GM18505 (cell line): ENCODE data around the gene FOXP2.
"Not testable (repeated sequence)": the region's sequence is repeated elsewhere in the genome, so short reads cannot be mapped to it uniquely, and the experiment has no call there.

ENCODE experiments used
- ATAC-seq: cut with Tn5 transposase; IDR thresholded peaks from one replicate; pipeline ENCODE4 v1.9.1; 2021; ENCODE audit not compliant: unreplicated experiment
- POLR2A ChIP-seq: IDR thresholded peaks from 4 replicates; pipeline ENCODE4 v1.6.1; 2011; ENCODE audit warnings: borderline replicate concordance; ENCODE audit not compliant: insufficient read depth, insufficient read length; ENCODE audit errors: extremely low read depth

FOXP2 gene

GRCh38 chr7:114414156-114415063 is at the start of gene FOXP2:
TSS of gene FOXP2 (plus strand) at chr7:114414815. CDS start at chr7:114426512, 11,697 bp downstream.
- no peak for TF ChIP-seq POLR2A
- ATAC-seq = no peak

DNA sequence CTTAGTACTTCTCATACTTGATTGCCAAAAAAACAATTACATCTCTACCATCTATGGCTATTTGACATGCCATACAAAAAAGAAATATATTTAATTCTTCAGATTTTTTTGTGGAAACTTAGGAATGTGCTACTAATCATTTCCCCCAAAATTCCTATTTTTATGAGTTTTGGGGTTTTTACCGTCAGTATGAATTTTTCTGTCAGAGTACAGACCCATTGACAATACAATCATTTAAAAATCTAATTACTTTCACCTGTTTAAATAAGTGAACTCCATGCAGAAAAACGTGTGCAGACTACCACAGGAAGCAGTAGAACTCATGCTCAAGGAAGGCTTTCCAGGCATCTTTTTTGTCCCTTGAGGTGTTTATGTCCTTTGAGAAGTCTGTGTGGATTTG is 48.8 kb upstream of the FOXP2 start:
- ATAC-seq = no peak
- no peak for TF ChIP-seq POLR2A

- no peak for ATAC-seq
- no peak for TF ChIP-seq POLR2A
Observed at GRCh38 chr7:114368492-114368891, 46.1 kb upstream of the FOXP2 start.

GRCh38 chr7:114369294-114369693 is 45.3 kb upstream of the FOXP2 start:
- no peak for TF ChIP-seq POLR2A

DNA sequence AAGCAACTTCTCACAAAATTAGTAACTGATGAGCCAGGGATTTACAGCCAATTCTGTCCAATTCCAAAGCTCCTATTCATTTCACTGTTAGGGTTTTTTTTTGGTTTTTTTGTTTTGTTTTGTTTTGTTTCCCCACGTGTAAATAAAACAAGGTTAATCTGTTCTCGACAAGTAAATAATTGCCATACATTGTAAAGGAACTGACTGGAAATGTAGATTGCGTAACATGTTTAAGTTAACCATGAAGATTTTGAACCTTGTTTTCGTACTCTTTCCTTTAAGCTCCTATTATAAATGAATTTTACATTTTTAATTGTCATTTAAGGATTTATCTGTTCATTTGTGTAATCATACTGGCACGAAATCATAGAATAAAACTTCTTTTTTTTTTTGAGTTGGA is 42.0 kb upstream of the FOXP2 start:
- ATAC-seq = no peak
- no peak for TF ChIP-seq POLR2A

More at GRCh38 chr7:114369294-114369693, 45.3 kb upstream of the FOXP2 start:
- no peak for ATAC-seq

- no peak for TF ChIP-seq POLR2A
- no peak for ATAC-seq
Observed at GRCh38 chr7:114375907-114376306, 38.7 kb upstream of the FOXP2 start.

- ATAC-seq = not testable (repeated sequence)
Observed at GRCh38 chr7:114383946-114384345, 30.7 kb upstream of the FOXP2 start.

DNA sequence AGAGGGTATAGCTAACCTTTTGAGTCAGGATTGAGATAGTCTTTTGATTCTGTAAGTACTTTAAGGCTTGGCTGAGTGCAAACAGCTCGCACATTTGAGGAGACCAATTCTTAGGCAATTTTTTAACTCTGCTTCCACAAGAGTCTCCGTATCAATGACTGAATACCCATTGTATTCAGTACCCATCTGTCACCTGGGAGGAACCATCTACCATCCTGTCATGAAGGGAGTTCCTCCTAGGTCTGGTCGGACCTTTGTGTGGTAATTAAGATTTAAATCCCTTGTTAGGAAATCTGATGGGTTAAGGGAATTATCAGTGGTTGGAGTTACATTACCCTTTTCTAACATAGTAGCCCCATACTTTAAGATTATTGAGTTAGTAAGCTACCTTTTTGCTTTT is 30.3 kb upstream of the FOXP2 start:
- not testable (repeated sequence) for ATAC-seq

GRCh38 chr7:114388021-114388420 is 26.6 kb upstream of the FOXP2 start:
- ATAC-seq = no peak
- no peak for TF ChIP-seq POLR2A

- no peak for TF ChIP-seq POLR2A
Observed at GRCh38 chr7:114392686-114393085, 21.9 kb upstream of the FOXP2 start.

DNA sequence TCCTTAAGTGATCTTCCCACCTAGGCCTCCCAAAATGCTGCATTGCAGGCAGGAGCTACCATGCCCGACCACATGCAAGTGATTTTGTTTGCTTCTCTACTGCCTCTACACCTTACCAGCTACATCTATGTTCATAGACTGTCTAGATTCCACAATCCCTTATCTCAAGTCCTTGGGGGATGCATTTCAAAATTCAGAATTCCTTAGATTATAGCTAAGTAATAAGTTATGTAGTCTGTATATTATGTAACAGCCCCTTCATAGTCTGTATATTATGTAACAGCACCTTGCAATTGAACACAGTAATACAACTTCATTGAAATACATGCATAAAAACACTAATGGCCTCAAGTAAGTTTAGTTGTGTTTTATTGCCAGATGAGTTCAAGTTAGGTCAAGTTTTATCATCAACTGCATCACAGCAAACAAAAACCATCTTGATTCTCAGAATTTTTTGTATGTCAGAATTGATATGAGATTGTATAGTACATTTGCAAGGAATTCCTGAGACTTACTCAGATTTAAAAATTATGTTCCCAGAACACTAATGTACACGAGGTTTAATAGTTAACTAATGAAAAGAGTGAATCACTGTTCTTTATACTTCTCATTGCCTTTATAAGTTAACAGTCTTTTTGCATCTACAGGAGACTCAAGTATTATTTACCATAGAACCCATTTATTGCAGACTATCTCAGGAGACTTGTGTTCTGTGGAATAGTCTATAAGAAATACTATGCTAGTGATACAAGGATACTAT is 11.6 kb upstream of the FOXP2 start:
- ATAC-seq = no peak
- TF ChIP-seq POLR2A = no peak

More at GRCh38 chr7:114392686-114393085, 21.9 kb upstream of the FOXP2 start:
- ATAC-seq = no peak

DNA sequence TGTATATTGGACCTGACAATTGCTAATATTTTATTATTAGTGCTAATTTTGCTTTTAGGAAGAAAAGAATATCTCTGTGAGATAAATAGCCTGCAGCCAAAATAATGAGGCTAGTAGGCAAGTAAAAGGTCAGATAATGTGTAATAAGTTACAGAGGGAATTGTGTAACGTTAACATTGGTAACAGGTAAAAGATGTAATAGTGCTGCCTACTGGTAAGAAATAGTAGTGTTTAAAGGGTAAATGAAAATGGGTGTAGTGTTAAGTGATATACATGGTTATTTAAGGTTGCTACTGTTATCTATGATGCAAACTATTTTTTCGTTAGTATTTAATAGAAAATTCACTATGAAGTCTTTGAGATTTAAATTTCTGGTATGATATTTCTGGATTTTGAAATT is 9.2 kb upstream of the FOXP2 start:
- peak; percentile 76 for ATAC-seq
- TF ChIP-seq POLR2A = no peak

DNA sequence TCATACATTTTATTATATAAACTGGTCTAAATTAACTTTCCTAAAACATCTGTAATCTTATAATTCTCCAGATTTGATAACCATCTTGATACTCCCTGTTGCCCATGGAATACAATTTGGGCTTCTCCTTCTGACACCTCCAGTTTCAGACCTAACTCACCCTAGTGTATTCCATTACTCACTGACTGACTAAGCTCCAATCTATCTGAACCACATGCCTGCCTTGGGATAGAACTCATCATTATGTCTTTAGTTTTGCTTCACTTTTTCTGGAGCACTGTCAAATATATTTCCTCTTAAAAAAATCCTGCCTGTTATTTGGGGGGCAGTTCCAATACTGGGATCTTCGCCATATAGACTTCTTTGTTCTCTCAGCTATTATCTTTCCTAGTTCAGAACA is 4.9 kb upstream of the FOXP2 start:
- ATAC-seq = no peak
- TF ChIP-seq POLR2A = no peak

- no peak for TF ChIP-seq POLR2A
- no peak for ATAC-seq
Observed at GRCh38 chr7:114412548-114412947, 2.1 kb upstream of the FOXP2 start.
